Esophagus muscularis mucosa (tissue), 4 donors: ENCODE data around the gene ZNF423. TPM values are rescaled to one million over a fixed set of nuclear protein-coding genes. Genes with fewer than 3 reads are reported as not detected.

Source experiments
- DNase-seq: peaks from one replicate; pipeline ENCODE4 v3.0.0-alpha.2; 2017; ENCODE audit errors: extremely low spot score
- H3K27ac ChIP-seq, 4 donors: fragments of 200-600 bp; sonication (generic); replicated peaks in 1 of 4; 1 replicate in 3 of 4; 2 replicates in 1 of 4; pipeline ENCODE4 v1.5.1; 2016 to 2019; ENCODE audit warnings: mild to moderate bottlenecking in 1 of 4
- H3K27me3 ChIP-seq, 4 donors: fragments of 200-600 bp; sonication (generic); one replicate each; pipeline versions ENCODE4 v1.5.1 to v1.6.0; 2016 to 2019
- H3K36me3 ChIP-seq, 4 donors: fragments of 200-600 bp; sonication (generic); one replicate each; pipeline ENCODE4 v1.5.1; 2016 to 2019
- H3K4me1 ChIP-seq, 4 donors: fragments of 200-600 bp; sonication (generic); one replicate each; pipeline ENCODE4 v1.5.1; 2016 to 2019
- H3K4me3 ChIP-seq, 4 donors: fragments of 200-600 bp; sonication (generic); 1 replicate in 2 of 4; 2 replicates in 2 of 4; pipeline ENCODE4 v1.5.1; 2016 to 2019; ENCODE audit warnings: mild to moderate bottlenecking in 4 of 4, moderate library complexity in 1 of 4
- H3K9me3 ChIP-seq, 4 donors: fragments of 200-600 bp; sonication (generic); 1 replicate in 3 of 4; 2 replicates in 1 of 4; pipeline ENCODE4 v1.5.1; 2016 to 2019
- EP300 ChIP-seq: sonication (generic); formaldehyde crosslinking; IDR thresholded peaks from one replicate; pipeline ENCODE4 v1.6.1; 2017; ENCODE audit warnings: antibody characterized with exemption
- POLR2A ChIP-seq: fragments of 450-650 bp; IDR thresholded peaks from one replicate; pipeline ENCODE4 v1.6.1; 2017; ENCODE audit warnings: antibody characterized with exemption, moderate library complexity, mild to moderate bottlenecking, low read depth
- POLR2AphosphoS5 ChIP-seq, 2 donors: sonication (generic); formaldehyde crosslinking; IDR thresholded peaks; one replicate each; pipeline ENCODE4 v1.6.1; 2017; ENCODE audit warnings: antibody characterized with exemption in 2 of 2
- WGBS: methylation state at CpG from one replicate; pipeline ENCODE4 v1.1.5; 2018; 5-methylcytosine and 5-hydroxymethylcytosine counted together
- intact Hi-C: fragments of 100-400 bp; cut with DNase I; formaldehyde crosslinking; loops from one replicate; pipeline ENCODE4 v1.15.1; 2023
- total RNA-seq, 4 donors: library from RNA; depleted of rRNA; stranded (reverse); fragments of >200 nt; gene quantifications; one replicate each; pipeline versions ENCODE4 v1.1.0 to v1.2.1, GENCODE V29; 2016
- TF ChIP-seq, protein P1 (sequence below), 3 experiments: fragments of 200-600 bp in 2 of 3; fragments of 450-650 bp in 1 of 3; sonication (generic) in 2 of 3; IDR thresholded peaks; one replicate each; pipeline ENCODE4 v1.5.1; 2017 to 2019; ENCODE audit warnings: antibody characterized with exemption in 3 of 3, mild to moderate bottlenecking in 2 of 3, moderate library complexity in 1 of 3

The ZNF423 gene
- total RNA-seq, 4 donors from 2014 or later, result 8.7 to 22.5 (median 10.3) TPM

DNA sequence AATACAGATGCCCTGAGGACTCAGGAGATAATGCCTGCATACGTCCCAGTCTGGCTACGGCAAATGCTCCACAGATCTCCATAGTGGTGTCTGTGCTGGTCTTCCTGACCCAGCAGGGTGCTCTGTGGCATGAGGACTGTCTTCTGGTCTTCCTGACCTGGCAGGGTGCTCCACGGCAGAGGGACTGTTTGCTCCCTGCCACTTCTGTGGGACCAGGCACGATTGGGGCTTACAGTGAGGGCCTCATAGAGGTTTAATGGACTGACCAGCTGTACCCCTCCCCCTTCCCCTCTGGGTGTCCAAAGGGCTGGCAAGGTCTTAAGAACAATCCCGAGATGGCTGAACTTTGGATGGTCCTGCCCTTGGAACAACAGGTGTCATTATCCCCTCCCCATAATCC, 359.3 kb downstream of the ZNF423 start:
- no peak overlapping the region for H3K4me3 ChIP-seq
- 93% methylated on average over 5 of the region's 5 CpGs for WGBS

DNA sequence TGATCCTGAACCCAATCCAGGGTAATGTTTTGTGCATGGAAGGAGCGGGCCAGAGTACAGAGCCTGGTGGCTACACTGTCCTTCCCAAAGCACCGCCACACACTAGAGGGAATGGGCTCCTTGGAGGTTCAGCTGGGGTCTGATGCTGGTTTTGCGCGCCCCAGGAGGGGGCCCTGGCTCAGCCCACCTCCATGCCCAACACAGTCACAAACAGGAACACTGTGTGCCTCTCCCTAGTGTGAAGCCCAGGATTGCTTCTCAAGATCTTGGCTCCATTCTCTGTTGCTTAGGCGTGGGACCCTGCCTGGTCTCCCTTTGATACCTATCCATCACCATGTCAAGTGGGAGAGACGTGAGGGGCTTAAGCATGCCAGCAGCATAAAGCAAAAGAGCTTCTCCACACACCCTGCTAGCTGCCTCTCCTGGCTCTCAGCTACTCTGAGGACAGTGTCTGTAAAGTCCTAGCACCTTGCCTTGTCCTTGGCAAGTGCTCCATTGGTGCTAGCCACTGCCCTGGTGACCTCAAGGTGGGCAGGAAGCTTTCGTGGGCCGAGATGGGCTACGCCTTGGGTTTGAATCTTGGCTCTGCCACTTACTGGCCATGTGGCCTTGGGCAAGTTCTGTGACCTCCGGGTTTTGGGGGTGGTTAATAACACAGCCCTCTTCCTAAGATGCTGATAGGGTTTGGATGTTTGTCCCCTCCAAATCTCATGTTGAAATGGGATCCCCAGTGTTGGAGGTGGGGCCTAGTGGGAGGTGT, 360.1 kb downstream of the ZNF423 start:
- no peak for DNase-seq
- H3K27me3 ChIP-seq, result no peaks in the 10 kb centered on the region
- intact Hi-C loops, result no loop called here
- peaks cover 10 to 30% (median 17%) of the 10 kb centered on the region in 4 donors for H3K4me1 ChIP-seq
- TF ChIP-seq POLR2A, result no peak
- TF ChIP-seq EP300, result no peak
- TF ChIP-seq POLR2AphosphoS5 (IDR thresholded peaks at IDR 0.05), result no peak
- TF ChIP-seq, protein P1, sequence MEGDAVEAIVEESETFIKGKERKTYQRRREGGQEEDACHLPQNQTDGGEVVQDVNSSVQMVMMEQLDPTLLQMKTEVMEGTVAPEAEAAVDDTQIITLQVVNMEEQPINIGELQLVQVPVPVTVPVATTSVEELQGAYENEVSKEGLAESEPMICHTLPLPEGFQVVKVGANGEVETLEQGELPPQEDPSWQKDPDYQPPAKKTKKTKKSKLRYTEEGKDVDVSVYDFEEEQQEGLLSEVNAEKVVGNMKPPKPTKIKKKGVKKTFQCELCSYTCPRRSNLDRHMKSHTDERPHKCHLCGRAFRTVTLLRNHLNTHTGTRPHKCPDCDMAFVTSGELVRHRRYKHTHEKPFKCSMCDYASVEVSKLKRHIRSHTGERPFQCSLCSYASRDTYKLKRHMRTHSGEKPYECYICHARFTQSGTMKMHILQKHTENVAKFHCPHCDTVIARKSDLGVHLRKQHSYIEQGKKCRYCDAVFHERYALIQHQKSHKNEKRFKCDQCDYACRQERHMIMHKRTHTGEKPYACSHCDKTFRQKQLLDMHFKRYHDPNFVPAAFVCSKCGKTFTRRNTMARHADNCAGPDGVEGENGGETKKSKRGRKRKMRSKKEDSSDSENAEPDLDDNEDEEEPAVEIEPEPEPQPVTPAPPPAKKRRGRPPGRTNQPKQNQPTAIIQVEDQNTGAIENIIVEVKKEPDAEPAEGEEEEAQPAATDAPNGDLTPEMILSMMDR (IDR thresholded peaks at IDR 0.05), result no peak
- no peak overlapping the region for H3K27ac ChIP-seq
- H3K4me3 ChIP-seq, result no peak overlapping the region
- H3K9me3 ChIP-seq, result no peaks in the 10 kb centered on the region
- no peaks in the 10 kb centered on the region for H3K36me3 ChIP-seq
- WGBS, result 98% methylated on average over 8 of the region's 10 CpGs

More for the DNA sequence above, 359.3 kb downstream of the ZNF423 start:
- peaks cover 8 to 27% (median 16%) of the 10 kb centered on the region in 4 donors for H3K4me1 ChIP-seq
- no peaks in the 10 kb centered on the region for H3K27me3 ChIP-seq
- H3K9me3 ChIP-seq, result no peaks in the 10 kb centered on the region
- H3K27ac ChIP-seq, result no peak overlapping the region
- DNase-seq, result no peak
- TF ChIP-seq EP300, result no peak
- TF ChIP-seq POLR2A, result no peak
- TF ChIP-seq POLR2AphosphoS5 (IDR thresholded peaks at IDR 0.05), result no peak
- intact Hi-C loops, result no loop called here
- no peaks in the 10 kb centered on the region for H3K36me3 ChIP-seq

DNA sequence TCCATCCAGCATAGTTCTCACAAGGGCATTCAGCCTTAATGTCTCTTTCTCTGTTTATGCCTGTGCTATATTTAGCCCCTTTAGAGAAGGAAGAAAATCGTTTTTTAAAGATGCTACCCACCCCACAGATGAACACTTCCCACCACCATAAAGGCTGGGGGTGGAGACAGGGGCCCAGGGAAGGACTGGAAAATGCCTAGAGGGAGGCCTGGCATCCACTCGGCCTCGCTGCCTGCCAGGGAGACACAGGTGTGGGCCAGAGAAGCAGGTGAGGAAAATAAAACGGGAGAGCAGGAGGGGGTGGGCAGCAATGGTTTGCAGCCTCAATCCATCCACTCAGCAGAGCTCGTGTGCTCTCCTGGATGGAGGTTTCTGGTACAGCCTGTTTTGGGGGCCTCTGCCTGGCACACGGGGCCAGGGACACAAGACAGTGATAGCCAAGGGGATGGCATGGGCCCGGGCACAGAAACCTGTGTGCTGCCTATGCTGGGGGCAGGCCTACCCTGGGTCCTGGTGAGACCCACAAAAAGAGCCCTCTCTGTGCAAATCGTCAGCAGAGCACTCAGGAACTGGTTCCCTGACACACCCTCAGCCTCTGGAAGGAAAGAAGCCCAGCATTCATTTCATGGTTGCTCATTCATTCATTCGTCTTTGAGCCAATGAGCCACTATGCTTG, 360.9 kb downstream of the ZNF423 start:
- no peak for DNase-seq
- Histone ChIP-seq H3K9me3 (no peaks in the 10 kb centered on the region), H3K4me3 (no peak overlapping the region), H3K36me3 (peaks cover 0 to 4% (median 0%) of the 10 kb centered on the region in 4 donors), H3K27me3 (no peaks in the 10 kb centered on the region), H3K27ac (no peak overlapping the region), H3K4me1 (peaks cover 10 to 30% (median 17%) of the 10 kb centered on the region in 4 donors)
- TF ChIP-seq EP300 (no peak), POLR2A (no peak), POLR2AphosphoS5 (IDR thresholded peaks at IDR 0.05) (no peak)
- TF ChIP-seq, protein P1 (IDR thresholded peaks at IDR 0.05), result no peak
- intact Hi-C loops, result loop anchor here (5.0 kb wide), 4 partner anchors 88 to 362 kb away; partner anchors contain the start of gene ZNF423
- 75% methylated on average over 9 of the region's 9 CpGs for WGBS

GRCh38 chr16:49494474-49494873, 361.4 kb downstream of the ZNF423 start:
- Histone ChIP-seq H3K9me3 (no peaks in the 10 kb centered on the region), H3K27me3 (no peaks in the 10 kb centered on the region), H3K4me1 (peaks cover 10 to 30% (median 17%) of the 10 kb centered on the region in 4 donors), H3K4me3 (no peak overlapping the region), H3K36me3 (peaks cover 0 to 8% (median 0%) of the 10 kb centered on the region in 4 donors), H3K27ac (no peak overlapping the region)
- WGBS, result 61% methylated on average over 6 of the region's 7 CpGs
- intact Hi-C loops, result loop anchor here (5.0 kb wide), 4 partner anchors 87 to 363 kb away; partner anchors contain the start of gene ZNF423
- TF ChIP-seq, protein P1 (IDR thresholded peaks at IDR 0.05), result no peak
- no peak for TF ChIP-seq POLR2AphosphoS5 (IDR thresholded peaks at IDR 0.05)
- TF ChIP-seq POLR2A, result no peak
- TF ChIP-seq EP300, result no peak
- DNase-seq, result no peak

GRCh38 chr16:49493836-49494235, 362.1 kb downstream of the ZNF423 start:
- Histone ChIP-seq H3K4me3 (no peak overlapping the region), H3K27ac (no peak overlapping the region), H3K27me3 (no peaks in the 10 kb centered on the region), H3K9me3 (no peaks in the 10 kb centered on the region), H3K36me3 (peaks cover 0 to 8% (median 0%) of the 10 kb centered on the region in 4 donors), H3K4me1 (peaks cover 10 to 30% (median 17%) of the 10 kb centered on the region in 4 donors)
- intact Hi-C loops, result loop anchor here (5.0 kb wide), 4 partner anchors 87 to 363 kb away; partner anchors contain the start of gene ZNF423
- DNase-seq, result no peak
- 75% methylated on average over 1 of the region's 2 CpGs for WGBS
- TF ChIP-seq EP300 (no peak), POLR2A (no peak), POLR2AphosphoS5 (IDR thresholded peaks at IDR 0.05) (no peak)
- TF ChIP-seq, protein P1 (IDR thresholded peaks at IDR 0.05), result no peak
